ENCODE data around the gene VSTM4. TPM values are rescaled to one million over a fixed set of nuclear protein-coding genes. Genes with fewer than 3 reads are reported as not detected.

Gene VSTM4
- total RNA-seq, 1 donor from 2014 or later: 0.70 TPM

DNA sequence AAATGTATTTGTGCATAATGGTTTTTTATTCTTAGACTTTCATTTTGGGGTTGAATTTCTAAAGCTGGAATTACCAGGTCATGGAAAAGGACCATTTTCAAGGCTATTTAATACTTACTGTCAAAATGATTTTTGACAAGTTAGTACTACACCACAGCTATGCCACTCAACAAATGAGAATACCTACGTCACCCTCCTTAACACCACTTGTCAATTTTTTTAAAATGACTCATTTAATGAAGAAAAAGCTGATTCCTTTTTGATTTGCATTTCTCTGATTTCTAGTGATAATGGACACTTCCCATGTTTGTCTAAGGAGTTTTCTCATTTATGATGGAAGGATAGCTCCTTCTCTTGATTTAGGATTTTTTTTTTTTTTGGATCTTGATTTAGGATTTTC lies 63.3 kb downstream of the VSTM4 start:
- peaks cover 4% of the 10 kb centered on the region for H3K27me3 Mint-ChIP-seq (ENCODE audit: unreplicated experiment)
- H3K27ac Mint-ChIP-seq (ENCODE audit: unreplicated experiment): no peak overlapping the region
- H3K36me3 Mint-ChIP-seq (ENCODE audit: unreplicated experiment): no peaks in the 10 kb centered on the region
- no peaks in the 10 kb centered on the region for H3K4me1 Mint-ChIP-seq (ENCODE audit: unreplicated experiment)
- no peak for DNase-seq (ENCODE audit: extremely low spot score, unreplicated experiment)
- TF ChIP-seq CTCF (IDR thresholded peaks at IDR 0.05): no peak
- no peaks in the 10 kb centered on the region for H3K9me3 Mint-ChIP-seq (ENCODE audit: unreplicated experiment)
- no peak overlapping the region for H3K4me3 Mint-ChIP-seq (ENCODE audit: unreplicated experiment)

DNA sequence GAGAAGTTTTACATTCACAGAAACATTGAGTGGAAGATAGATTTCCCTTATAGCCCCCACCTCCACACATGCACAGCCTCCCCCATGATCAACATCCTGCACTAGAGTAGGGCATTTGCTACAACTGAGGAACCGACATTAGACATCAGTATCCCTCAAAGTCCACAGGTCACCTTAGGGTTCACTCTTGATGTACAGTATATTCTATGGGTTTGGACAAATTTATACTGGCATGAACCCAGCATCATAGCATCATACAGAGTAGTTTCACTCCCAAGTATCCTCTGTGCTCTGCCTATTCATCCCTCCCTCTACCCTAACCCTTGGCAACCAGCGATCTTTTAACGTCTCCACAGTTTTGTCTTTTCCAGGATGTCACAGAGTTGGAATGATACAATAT lies 64.4 kb downstream of the VSTM4 start:
- H3K36me3 Mint-ChIP-seq (ENCODE audit: unreplicated experiment): no peaks in the 10 kb centered on the region
- DNase-seq (ENCODE audit: extremely low spot score, unreplicated experiment): no peak
- no peak overlapping the region for H3K27ac Mint-ChIP-seq (ENCODE audit: unreplicated experiment)
- TF ChIP-seq CTCF (IDR thresholded peaks at IDR 0.05): no peak
- no peaks in the 10 kb centered on the region for H3K4me1 Mint-ChIP-seq (ENCODE audit: unreplicated experiment)
- H3K27me3 Mint-ChIP-seq (ENCODE audit: unreplicated experiment): peaks cover 4% of the 10 kb centered on the region
- no peak overlapping the region for H3K4me3 Mint-ChIP-seq (ENCODE audit: unreplicated experiment)
- H3K9me3 Mint-ChIP-seq (ENCODE audit: unreplicated experiment): no peaks in the 10 kb centered on the region

DNA sequence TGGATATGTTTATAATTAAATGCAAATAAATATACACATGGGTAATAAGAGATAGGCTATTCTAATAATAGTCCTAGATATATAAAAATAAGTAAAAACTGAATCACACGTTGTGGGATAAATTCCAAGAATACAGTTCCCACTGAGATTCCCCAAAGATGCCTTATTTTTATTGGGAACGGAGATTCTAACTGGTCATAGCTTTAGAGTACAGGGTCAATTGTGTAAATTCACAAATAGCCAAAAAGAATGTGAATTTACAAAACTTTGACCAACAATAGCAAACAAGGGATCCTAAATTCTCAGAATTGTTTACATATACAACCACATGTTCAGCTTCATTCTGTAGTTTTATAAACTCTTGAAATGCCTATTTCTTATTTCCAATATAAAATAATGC lies 65.0 kb downstream of the VSTM4 start:
- no peak overlapping the region for H3K27ac Mint-ChIP-seq (ENCODE audit: unreplicated experiment)
- peaks cover 4% of the 10 kb centered on the region for H3K27me3 Mint-ChIP-seq (ENCODE audit: unreplicated experiment)
- no peaks in the 10 kb centered on the region for H3K9me3 Mint-ChIP-seq (ENCODE audit: unreplicated experiment)
- H3K4me3 Mint-ChIP-seq (ENCODE audit: unreplicated experiment): no peak overlapping the region
- no peaks in the 10 kb centered on the region for H3K4me1 Mint-ChIP-seq (ENCODE audit: unreplicated experiment)
- no peaks in the 10 kb centered on the region for H3K36me3 Mint-ChIP-seq (ENCODE audit: unreplicated experiment)
- no peak for TF ChIP-seq CTCF (IDR thresholded peaks at IDR 0.05)
- DNase-seq (ENCODE audit: extremely low spot score, unreplicated experiment): no peak

GRCh38 chr10:49049660-49050059 lies 65.7 kb downstream of the VSTM4 start:
- Mint-ChIP-seq H3K27me3 (ENCODE audit: unreplicated experiment) (peaks cover 4% of the 10 kb centered on the region), H3K4me3 (ENCODE audit: unreplicated experiment) (no peak overlapping the region), H3K27ac (ENCODE audit: unreplicated experiment) (no peak overlapping the region), H3K4me1 (ENCODE audit: unreplicated experiment) (no peaks in the 10 kb centered on the region), H3K9me3 (ENCODE audit: unreplicated experiment) (no peaks in the 10 kb centered on the region), H3K36me3 (ENCODE audit: unreplicated experiment) (no peaks in the 10 kb centered on the region)
- TF ChIP-seq CTCF (IDR thresholded peaks at IDR 0.05): no peak
- DNase-seq (ENCODE audit: extremely low spot score, unreplicated experiment): no peak

GRCh38 chr10:49047128-49047639 lies 68.1 kb downstream of the VSTM4 start:
- no peak for TF ChIP-seq CTCF (IDR thresholded peaks at IDR 0.05)
- Mint-ChIP-seq H3K36me3 (ENCODE audit: unreplicated experiment) (no peaks in the 10 kb centered on the region), H3K27me3 (ENCODE audit: unreplicated experiment) (peaks cover 4% of the 10 kb centered on the region), H3K27ac (ENCODE audit: unreplicated experiment) (no peak overlapping the region), H3K4me3 (ENCODE audit: unreplicated experiment) (no peak overlapping the region), H3K9me3 (ENCODE audit: unreplicated experiment) (no peaks in the 10 kb centered on the region), H3K4me1 (ENCODE audit: unreplicated experiment) (no peaks in the 10 kb centered on the region)
- DNase-seq (ENCODE audit: extremely low spot score, unreplicated experiment): peak; percentile 76

Measured in osteocyte (in vitro differentiated cells).